ENCODE data around the gene KIAA1217.

Gene KIAA1217

DNA sequence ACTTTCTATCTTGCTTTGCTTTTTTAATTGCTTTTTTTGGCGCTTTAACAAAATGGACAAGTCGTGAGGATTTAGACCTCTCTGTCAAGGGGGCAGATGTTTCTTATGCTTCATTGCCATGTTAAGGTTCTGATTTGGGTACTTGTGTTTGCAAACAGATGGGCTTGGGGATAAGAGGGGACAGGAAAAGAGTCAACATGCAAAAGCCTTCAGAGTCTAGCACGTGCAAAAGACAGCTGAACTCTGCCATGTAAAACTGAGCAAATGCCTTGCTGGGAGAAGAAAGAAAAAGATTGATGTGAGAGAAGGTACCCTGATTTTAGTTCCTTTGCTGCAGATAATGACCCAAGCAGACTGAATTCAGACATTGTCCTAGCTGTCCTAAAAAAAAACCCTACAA lies 173.1 kb downstream of the KIAA1217 start:
- TF ChIP-seq, protein P1, sequence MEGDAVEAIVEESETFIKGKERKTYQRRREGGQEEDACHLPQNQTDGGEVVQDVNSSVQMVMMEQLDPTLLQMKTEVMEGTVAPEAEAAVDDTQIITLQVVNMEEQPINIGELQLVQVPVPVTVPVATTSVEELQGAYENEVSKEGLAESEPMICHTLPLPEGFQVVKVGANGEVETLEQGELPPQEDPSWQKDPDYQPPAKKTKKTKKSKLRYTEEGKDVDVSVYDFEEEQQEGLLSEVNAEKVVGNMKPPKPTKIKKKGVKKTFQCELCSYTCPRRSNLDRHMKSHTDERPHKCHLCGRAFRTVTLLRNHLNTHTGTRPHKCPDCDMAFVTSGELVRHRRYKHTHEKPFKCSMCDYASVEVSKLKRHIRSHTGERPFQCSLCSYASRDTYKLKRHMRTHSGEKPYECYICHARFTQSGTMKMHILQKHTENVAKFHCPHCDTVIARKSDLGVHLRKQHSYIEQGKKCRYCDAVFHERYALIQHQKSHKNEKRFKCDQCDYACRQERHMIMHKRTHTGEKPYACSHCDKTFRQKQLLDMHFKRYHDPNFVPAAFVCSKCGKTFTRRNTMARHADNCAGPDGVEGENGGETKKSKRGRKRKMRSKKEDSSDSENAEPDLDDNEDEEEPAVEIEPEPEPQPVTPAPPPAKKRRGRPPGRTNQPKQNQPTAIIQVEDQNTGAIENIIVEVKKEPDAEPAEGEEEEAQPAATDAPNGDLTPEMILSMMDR (IDR thresholded peaks at IDR 0.05; ENCODE audit: borderline replicate concordance, control extremely low read depth, extremely low read depth, insufficient read depth, missing control alignments), result no peak
- in situ Hi-C loops (cut with MboI; ENCODE audit: low sequenced_read_pairs, unreplicated experiment), result no loop called here
- no peak for DNase-seq (ENCODE audit: low spot score)

DNA sequence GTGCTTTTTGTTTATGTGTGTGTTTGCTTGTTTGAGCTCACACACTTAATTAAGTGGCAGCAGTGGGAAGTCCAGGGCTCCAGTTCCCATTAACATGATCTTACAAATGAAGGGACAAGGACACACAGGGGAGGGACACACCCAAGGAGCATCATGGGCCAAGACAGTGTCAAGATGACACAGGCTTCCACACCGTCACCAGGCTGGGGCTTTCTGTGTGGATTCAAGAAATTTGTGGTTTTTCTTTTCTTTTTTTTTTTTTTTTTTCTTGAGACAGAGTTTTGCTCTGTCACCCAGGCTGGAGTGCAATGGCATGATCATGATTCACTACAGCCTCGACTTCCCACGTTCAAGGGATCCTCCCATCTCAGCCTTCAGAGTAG lies 173.6 kb downstream of the KIAA1217 start:
- peak; percentile 33 for DNase-seq (ENCODE audit: low spot score)
- TF ChIP-seq, protein P1 (IDR thresholded peaks at IDR 0.05; ENCODE audit: borderline replicate concordance, control extremely low read depth, extremely low read depth, insufficient read depth, missing control alignments), result no peak
- in situ Hi-C loops (cut with MboI; ENCODE audit: low sequenced_read_pairs, unreplicated experiment), result no loop called here

DNA sequence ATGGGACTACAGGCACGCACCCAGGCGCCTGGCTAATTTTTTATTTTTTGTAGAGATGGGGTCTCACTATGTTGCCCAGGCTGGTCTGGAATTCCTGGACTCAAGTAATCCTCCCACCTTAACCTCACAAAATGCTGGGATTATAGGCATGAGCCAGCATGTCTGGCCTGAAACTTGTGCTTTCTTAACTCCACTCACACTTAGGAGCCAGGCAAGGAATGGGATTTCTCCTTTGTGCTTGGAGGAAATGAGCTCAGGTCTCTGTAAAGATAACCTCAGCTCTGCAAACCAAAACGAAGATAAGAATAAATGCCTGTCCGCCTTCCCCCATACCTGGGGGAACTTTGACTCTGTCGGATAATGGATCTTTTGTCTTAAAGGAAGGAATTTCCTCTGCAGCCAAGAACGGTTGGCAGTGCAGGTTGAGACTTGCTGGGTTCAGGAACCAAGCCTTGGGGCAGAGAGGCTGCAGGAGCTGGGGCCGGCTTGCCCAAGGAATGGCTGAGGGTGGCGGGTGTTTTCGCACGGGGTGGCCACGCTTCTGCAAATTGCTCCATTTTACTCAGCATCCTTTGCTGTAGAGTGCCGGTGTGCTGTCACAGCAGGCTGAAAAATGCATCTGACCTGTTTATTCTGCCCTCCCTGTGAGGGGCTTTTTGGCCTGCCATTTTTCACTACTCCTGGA lies 174.2 kb downstream of the KIAA1217 start:
- in situ Hi-C loops (cut with MboI; ENCODE audit: low sequenced_read_pairs, unreplicated experiment), result no loop called here
- DNase-seq (ENCODE audit: low spot score), result peak; percentile 70
- TF ChIP-seq, protein P1 (IDR thresholded peaks at IDR 0.05; ENCODE audit: borderline replicate concordance, control extremely low read depth, extremely low read depth, insufficient read depth, missing control alignments), result no peak

DNA sequence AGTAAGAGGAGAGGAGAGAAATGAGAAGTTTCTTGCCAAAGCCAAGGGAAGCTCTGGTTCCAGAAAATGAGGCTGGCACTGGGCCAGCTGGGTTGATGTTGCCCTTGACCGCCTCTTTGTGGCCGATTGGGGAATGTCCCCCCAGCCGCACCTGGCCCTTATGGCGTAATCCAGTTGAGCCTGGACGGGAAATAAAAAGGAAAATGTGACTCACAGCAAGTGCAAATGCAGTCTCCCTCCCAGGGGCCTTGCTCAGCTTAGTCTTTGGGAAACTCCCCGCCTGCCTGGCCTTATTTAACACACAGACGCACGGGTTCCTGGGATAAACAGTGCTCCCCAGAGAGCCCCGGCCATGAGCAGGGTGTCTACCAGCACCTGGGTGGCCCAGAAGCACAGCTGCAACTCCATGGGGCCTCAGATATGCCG lies 174.8 kb downstream of the KIAA1217 start:
- peak; percentile 82 for DNase-seq (ENCODE audit: low spot score)
- TF ChIP-seq, protein P1 (IDR thresholded peaks at IDR 0.05; ENCODE audit: borderline replicate concordance, control extremely low read depth, extremely low read depth, insufficient read depth, missing control alignments), result peak; percentile 23

GRCh38 chr10:24384954-24385353 lies 176.0 kb downstream of the KIAA1217 start:
- TF ChIP-seq, protein P1 (IDR thresholded peaks at IDR 0.05; ENCODE audit: borderline replicate concordance, control extremely low read depth, extremely low read depth, insufficient read depth, missing control alignments), result no peak
- DNase-seq (ENCODE audit: low spot score), result no peak
- in situ Hi-C loops (cut with MboI; ENCODE audit: low sequenced_read_pairs, unreplicated experiment), result no loop called here

More for the DNA sequence above, 174.8 kb downstream of the KIAA1217 start:
- in situ Hi-C loops (cut with MboI; ENCODE audit: low sequenced_read_pairs, unreplicated experiment), result no loop called here

DNA sequence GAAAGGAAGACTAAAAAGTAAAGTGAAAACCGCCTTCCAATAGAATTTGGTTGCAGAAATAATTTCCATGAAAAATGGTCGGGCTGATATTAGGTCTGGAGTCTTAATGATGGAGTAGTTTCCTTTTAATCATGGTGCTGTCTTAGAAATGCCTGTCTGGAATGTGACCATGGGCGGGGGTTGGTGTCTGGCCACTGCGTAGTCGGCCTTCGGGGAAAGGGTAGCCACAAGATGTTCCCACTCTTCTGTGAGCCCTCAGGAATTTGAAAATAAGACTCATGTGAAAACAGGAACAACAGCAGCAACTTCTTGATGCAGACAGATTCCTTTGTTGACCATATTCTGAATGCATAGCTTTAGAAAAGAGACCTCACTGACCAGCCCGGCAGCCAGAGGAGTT lies 176.8 kb downstream of the KIAA1217 start:
- in situ Hi-C loops (cut with MboI; ENCODE audit: low sequenced_read_pairs, unreplicated experiment), result no loop called here
- TF ChIP-seq, protein P1 (IDR thresholded peaks at IDR 0.05; ENCODE audit: borderline replicate concordance, control extremely low read depth, extremely low read depth, insufficient read depth, missing control alignments), result no peak
- DNase-seq (ENCODE audit: low spot score), result no peak
